Measurements from ENCODE around the gene SIRPA.
A peak's percentile ranks its signal among the peaks of the same experiment; 100 is the strongest.

The SIRPA gene

GRCh38 chr20:1935696-1936366, 40.6 kb downstream of the SIRPA start:
- H2BK5ac ChIP-seq (ENCODE audit: low read depth, low read length, poor library complexity, severe bottlenecking) = no peak overlapping the region

GRCh38 chr20:1937316-1937976, 42.2 kb downstream of the SIRPA start:
- H3K79me1 ChIP-seq (replicated peaks; ENCODE audit: low read length, poor library complexity, severe bottlenecking) = peaks cover 8% of the 10 kb centered on the region
- H2AFZ ChIP-seq (ENCODE audit: low read depth, low read length) = no peak overlapping the region
- 94% methylated on average over 21 of the region's 25 CpGs for WGBS
- H2AK5ac ChIP-seq (ENCODE audit: low read length, severe bottlenecking) = no peak overlapping the region
- no peak overlapping the region for H3K14ac ChIP-seq (ENCODE audit: low read length in 2 of 2)
- H2BK15ac ChIP-seq (ENCODE audit: low read depth, poor library complexity, severe bottlenecking) = no peak overlapping the region
- H3K4me2 ChIP-seq (ENCODE audit: low read length, poor library complexity, severe bottlenecking) = no peak overlapping the region
- no peak overlapping the region for H3K4ac ChIP-seq (ENCODE audit: low read depth in 1 of 2, low read length in 2 of 2)
- no peak overlapping the region for H3K9ac ChIP-seq (ENCODE audit: low read length)
- no peaks in the 10 kb centered on the region for H3K27me3 ChIP-seq (ENCODE audit: control insufficient read depth in 1 of 2, insufficient read depth in 1 of 2, low read length in 2 of 2)
- DNase-seq = no peak
- no peaks in the 10 kb centered on the region for H3K9me3 ChIP-seq (ENCODE audit: control insufficient read depth, low read length)
- H4K8ac ChIP-seq (ENCODE audit: low read length) = no peak overlapping the region
- H3K27ac ChIP-seq (ENCODE audit: low read length, poor library complexity, severe bottlenecking) = no peak overlapping the region
- H2BK5ac ChIP-seq (ENCODE audit: low read depth, low read length, poor library complexity, severe bottlenecking) = no peak overlapping the region
- no peak overlapping the region for H3K23ac ChIP-seq (ENCODE audit: low read length in 2 of 2)
- H3K18ac ChIP-seq (ENCODE audit: low read depth in 1 of 2, low read length in 2 of 2) = no peak overlapping the region
- H3K4me1 ChIP-seq (ENCODE audit: control insufficient read depth, insufficient read depth, low read depth, low read length) = peaks cover 26% of the 10 kb centered on the region
- peaks cover 28 to 58% of the 10 kb centered on the region in 2 experiments for H3K36me3 ChIP-seq (ENCODE audit: control insufficient read depth in 1 of 2, insufficient read depth in 2 of 2, low read depth in 1 of 2, low read length in 2 of 2)
- no peak overlapping the region for H3K4me3 ChIP-seq (ENCODE audit: insufficient read depth in 1 of 2, low read depth in 1 of 2, low read length in 2 of 2)
- H2BK120ac ChIP-seq (ENCODE audit: low read depth, low read length) = no peak overlapping the region
- no peak overlapping the region for H4K91ac ChIP-seq (ENCODE audit: low read length)
- no peak overlapping the region for H2BK12ac ChIP-seq (ENCODE audit: low read length in 2 of 2)

More at GRCh38 chr20:1935696-1936366, 40.6 kb downstream of the SIRPA start:
- Histone ChIP-seq H3K9ac (ENCODE audit: low read length) (peak overlapping the region; percentile 70), H3K4me3 (ENCODE audit: insufficient read depth in 1 of 2, low read depth in 1 of 2, low read length in 2 of 2) (peak overlapping the region in 1 of 2 experiments; percentile 57), H3K4ac (ENCODE audit: low read depth in 1 of 2, low read length in 2 of 2) (no peak overlapping the region), H2AK5ac (ENCODE audit: low read length, severe bottlenecking) (no peak overlapping the region), H4K8ac (ENCODE audit: low read length) (no peak overlapping the region), H3K79me1 (replicated peaks; ENCODE audit: low read length, poor library complexity, severe bottlenecking) (peaks cover 16% of the 10 kb centered on the region), H2AFZ (ENCODE audit: low read depth, low read length) (no peak overlapping the region), H3K23ac (ENCODE audit: low read length in 2 of 2) (no peak overlapping the region), H3K27me3 (ENCODE audit: control insufficient read depth in 1 of 2, insufficient read depth in 1 of 2, low read length in 2 of 2) (no peaks in the 10 kb centered on the region), H2BK15ac (ENCODE audit: low read depth, poor library complexity, severe bottlenecking) (no peak overlapping the region), H3K4me1 (ENCODE audit: control insufficient read depth, insufficient read depth, low read depth, low read length) (peaks cover 19% of the 10 kb centered on the region), H3K4me2 (ENCODE audit: low read length, poor library complexity, severe bottlenecking) (no peak overlapping the region), H3K36me3 (ENCODE audit: control insufficient read depth in 1 of 2, insufficient read depth in 2 of 2, low read depth in 1 of 2, low read length in 2 of 2) (peaks cover 32 to 70% of the 10 kb centered on the region in 2 experiments), H3K27ac (ENCODE audit: low read length, poor library complexity, severe bottlenecking) (no peak overlapping the region), H4K91ac (ENCODE audit: low read length) (no peak overlapping the region), H3K14ac (ENCODE audit: low read length in 2 of 2) (no peak overlapping the region), H3K9me3 (ENCODE audit: control insufficient read depth, low read length) (no peaks in the 10 kb centered on the region), H3K18ac (ENCODE audit: low read depth in 1 of 2, low read length in 2 of 2) (no peak overlapping the region), H2BK12ac (ENCODE audit: low read length in 2 of 2) (no peak overlapping the region), H2BK120ac (ENCODE audit: low read depth, low read length) (no peak overlapping the region)
- DNase-seq = no peak
- WGBS = 96% methylated on average over 15 of the region's 15 CpGs

- no peaks in the 10 kb centered on the region for H3K9me3 ChIP-seq (ENCODE audit: control insufficient read depth, low read length)
- peaks cover 21% of the 10 kb centered on the region for H3K4me1 ChIP-seq (ENCODE audit: control insufficient read depth, insufficient read depth, low read depth, low read length)
- no peak for DNase-seq
- no peak overlapping the region for H3K23ac ChIP-seq (ENCODE audit: low read length in 2 of 2)
- H3K18ac ChIP-seq (ENCODE audit: low read depth in 1 of 2, low read length in 2 of 2) = peak overlapping the region in 1 of 2 experiments; percentile 29
- no peak overlapping the region for H2BK120ac ChIP-seq (ENCODE audit: low read depth, low read length)
- peaks cover 28 to 48% of the 10 kb centered on the region in 2 experiments for H3K36me3 ChIP-seq (ENCODE audit: control insufficient read depth in 1 of 2, insufficient read depth in 2 of 2, low read depth in 1 of 2, low read length in 2 of 2)
- no peak overlapping the region for H3K9ac ChIP-seq (ENCODE audit: low read length)
- H2AK5ac ChIP-seq (ENCODE audit: low read length, severe bottlenecking) = no peak overlapping the region
- no peak overlapping the region for H4K8ac ChIP-seq (ENCODE audit: low read length)
- no peak overlapping the region for H2BK15ac ChIP-seq (ENCODE audit: low read depth, poor library complexity, severe bottlenecking)
- H3K14ac ChIP-seq (ENCODE audit: low read length in 2 of 2) = no peak overlapping the region
- WGBS = 92% methylated on average over 13 of the region's 14 CpGs
- no peak overlapping the region for H3K4me3 ChIP-seq (ENCODE audit: insufficient read depth in 1 of 2, low read depth in 1 of 2, low read length in 2 of 2)
- no peak overlapping the region for H4K91ac ChIP-seq (ENCODE audit: low read length)
- H3K4me2 ChIP-seq (ENCODE audit: low read length, poor library complexity, severe bottlenecking) = no peak overlapping the region
- H3K4ac ChIP-seq (ENCODE audit: low read depth in 1 of 2, low read length in 2 of 2) = no peak overlapping the region
- no peak overlapping the region for H2BK12ac ChIP-seq (ENCODE audit: low read length in 2 of 2)
- H3K27me3 ChIP-seq (ENCODE audit: control insufficient read depth in 1 of 2, insufficient read depth in 1 of 2, low read length in 2 of 2) = no peaks in the 10 kb centered on the region
- no peak overlapping the region for H2BK5ac ChIP-seq (ENCODE audit: low read depth, low read length, poor library complexity, severe bottlenecking)
- H3K79me1 ChIP-seq (replicated peaks; ENCODE audit: low read length, poor library complexity, severe bottlenecking) = peaks cover 6% of the 10 kb centered on the region
- H3K27ac ChIP-seq (ENCODE audit: low read length, poor library complexity, severe bottlenecking) = no peak overlapping the region
- H2AFZ ChIP-seq (ENCODE audit: low read depth, low read length) = no peak overlapping the region
Measured at GRCh38 chr20:1938464-1939269, 43.5 kb downstream of the SIRPA start.

- Histone ChIP-seq H2BK120ac (ENCODE audit: low read depth, low read length) (no peak overlapping the region), H3K4me2 (ENCODE audit: low read length, poor library complexity, severe bottlenecking) (no peak overlapping the region), H3K9me3 (ENCODE audit: control insufficient read depth, low read length) (no peaks in the 10 kb centered on the region), H2BK12ac (ENCODE audit: low read length in 2 of 2) (no peak overlapping the region), H3K18ac (ENCODE audit: low read depth in 1 of 2, low read length in 2 of 2) (no peak overlapping the region), H3K9ac (ENCODE audit: low read length) (no peak overlapping the region), H3K4ac (ENCODE audit: low read depth in 1 of 2, low read length in 2 of 2) (no peak overlapping the region), H3K79me1 (replicated peaks; ENCODE audit: low read length, poor library complexity, severe bottlenecking) (peaks cover 6% of the 10 kb centered on the region), H4K91ac (ENCODE audit: low read length) (no peak overlapping the region), H4K8ac (ENCODE audit: low read length) (no peak overlapping the region), H2AFZ (ENCODE audit: low read depth, low read length) (no peak overlapping the region), H3K14ac (ENCODE audit: low read length in 2 of 2) (no peak overlapping the region), H3K4me1 (ENCODE audit: control insufficient read depth, insufficient read depth, low read depth, low read length) (peaks cover 22% of the 10 kb centered on the region), H3K4me3 (ENCODE audit: insufficient read depth in 1 of 2, low read depth in 1 of 2, low read length in 2 of 2) (no peak overlapping the region), H3K27me3 (ENCODE audit: control insufficient read depth in 1 of 2, insufficient read depth in 1 of 2, low read length in 2 of 2) (peaks cover 0 to 2% of the 10 kb centered on the region in 2 experiments), H2BK15ac (ENCODE audit: low read depth, poor library complexity, severe bottlenecking) (no peak overlapping the region), H2BK5ac (ENCODE audit: low read depth, low read length, poor library complexity, severe bottlenecking) (no peak overlapping the region), H3K23ac (ENCODE audit: low read length in 2 of 2) (no peak overlapping the region), H3K36me3 (ENCODE audit: control insufficient read depth in 1 of 2, insufficient read depth in 2 of 2, low read depth in 1 of 2, low read length in 2 of 2) (peaks cover 28 to 48% of the 10 kb centered on the region in 2 experiments), H2AK5ac (ENCODE audit: low read length, severe bottlenecking) (no peak overlapping the region), H3K27ac (ENCODE audit: low read length, poor library complexity, severe bottlenecking) (no peak overlapping the region)
- 95% methylated on average over 1 of the region's 4 CpGs for WGBS
- DNase-seq = no peak
Measured at GRCh38 chr20:1939270-1939595, 44.0 kb downstream of the SIRPA start.
